Endothelial cell of umbilical vein (primary cell): ENCODE results near the gene DAB2IP. TPM values are rescaled to one million over a fixed set of nuclear protein-coding genes. Genes with fewer than 3 reads are reported as not detected.

Experiments
- BruUV-seq: library from RNA; stranded (reverse); fragments of 400-500 nt; replicated peaks from 2 replicates; lab custom pipeline; 2021; lab: Mats Ljungman, UMichigan
- CTCF ChIA-PET: fragments of 300-600, 350-600 bp; sonication (Branson Sonifier 250); formaldehyde crosslinking; loops from one replicate; lab custom pipeline; 2021; ENCODE audit warnings: antibody characterized with exemption, inconsistent platforms; lab: Charles Lee
- POLR2A ChIA-PET: fragments of 300-600, 350-600 bp; sonication (Branson Sonifier 250); formaldehyde crosslinking; loops from one replicate; lab custom pipeline; 2021; ENCODE audit warnings: antibody characterized with exemption, inconsistent platforms; lab: Charles Lee
- DNase-seq: peaks from one replicate; pipeline ENCODE4 v3.0.0-alpha.2; 2011; ENCODE audit warnings: low read depth, low spot score
- FAIRE-seq: peaks from 2 replicates; lab custom pipeline; 2011; peaks lifted over from hg19 to GRCh38; lab: Jason Lieb, UNC
- H2AFZ ChIP-seq: 2 replicates; pipeline ENCODE4 v1.6.0; 2012; ENCODE audit warnings: low read depth, low read length, control low read depth, inconsistent platforms
- H3K27ac ChIP-seq: 2 replicates; pipeline ENCODE4 v1.5.1; 2011; ENCODE audit warnings: low read depth, mild to moderate bottlenecking, control low read depth, low read length, moderate library complexity; ENCODE audit not compliant: insufficient read depth
- H3K27me3 ChIP-seq, 2 experiments: 2 replicates each; pipeline versions ENCODE4 v1.6.0 to v1.6.1; 2011; ENCODE audit warnings: low read length in 2 of 2, mixed read lengths in 1 of 2; ENCODE audit not compliant: control insufficient read depth in 2 of 2, insufficient read depth in 2 of 2
- H3K36me3 ChIP-seq, 2 experiments: 2 replicates in 1 of 2; 3 replicates in 1 of 2; pipeline ENCODE4 v1.5.1; 2011; ENCODE audit warnings: low read length in 2 of 2, mild to moderate bottlenecking in 1 of 2, moderate library complexity in 1 of 2; ENCODE audit not compliant: control insufficient read depth in 2 of 2, insufficient read depth in 2 of 2; ENCODE audit errors: extremely low read depth in 1 of 2
- H3K4me1 ChIP-seq: 3 replicates; pipeline ENCODE4 v1.5.1; 2011; ENCODE audit warnings: mild to moderate bottlenecking, low read length; ENCODE audit not compliant: control insufficient read depth, insufficient read depth; ENCODE audit errors: extremely low read depth
- H3K4me2 ChIP-seq: 2 replicates; pipeline ENCODE4 v1.6.1; 2011; ENCODE audit warnings: low read length, control low read depth, mixed read lengths; ENCODE audit not compliant: insufficient read depth
- H3K4me3 ChIP-seq, 3 experiments: fragments of 200-600 bp in 1 of 3; sonication (generic), shearing (Covaris generic) in 1 of 3; replicated peaks in 1 of 3; 2 replicates each; pipeline ENCODE4 v1.5.1; 2011 to 2016; ENCODE audit warnings: control low read depth in 3 of 3, low read length in 3 of 3, mild to moderate bottlenecking in 2 of 3, inconsistent platforms in 1 of 3, low read depth in 1 of 3, moderate library complexity in 1 of 3; ENCODE audit not compliant: insufficient read depth in 1 of 3
- H3K79me2 ChIP-seq: 2 replicates; pipeline ENCODE4 v1.6.0; 2012; ENCODE audit warnings: low read length, inconsistent platforms; ENCODE audit not compliant: control insufficient read depth, insufficient read depth
- H3K9ac ChIP-seq: replicated peaks from 2 replicates; pipeline ENCODE3; 2011; ENCODE audit warnings: low read length, control low read depth; ENCODE audit not compliant: insufficient read depth; ENCODE audit errors: extremely low read depth
- H3K9me1 ChIP-seq: replicated peaks from 3 replicates; pipeline ENCODE4 v1.6.0; 2011; ENCODE audit warnings: mild to moderate bottlenecking, low read length; ENCODE audit not compliant: control insufficient read depth, insufficient read depth; ENCODE audit errors: extremely low read depth
- H3K9me3 ChIP-seq: replicated peaks from 2 replicates; pipeline ENCODE4 v1.5.1; 2012; ENCODE audit warnings: low read length, inconsistent platforms; ENCODE audit not compliant: control insufficient read depth, insufficient read depth
- H4K20me1 ChIP-seq: replicated peaks from 2 replicates; pipeline ENCODE3; 2011; ENCODE audit warnings: mild to moderate bottlenecking, low read length; ENCODE audit not compliant: control insufficient read depth, insufficient read depth; ENCODE audit errors: extremely low read depth
- EZH2 ChIP-seq: IDR thresholded peaks from 2 replicates; pipeline ENCODE4 v1.6.1; 2012; ENCODE audit warnings: borderline replicate concordance, low read depth, mild to moderate bottlenecking, moderate library complexity, low read length, inconsistent platforms; ENCODE audit not compliant: severe bottlenecking
- FOS ChIP-seq: IDR thresholded peaks from 2 replicates; pipeline ENCODE4 v1.6.1; 2011; ENCODE audit warnings: mild to moderate bottlenecking, low read length, moderate library complexity, borderline replicate concordance; ENCODE audit not compliant: insufficient read depth
- GATA2 ChIP-seq: IDR thresholded peaks from 2 replicates; pipeline ENCODE4 v1.7.0; 2011; ENCODE audit warnings: low read depth, mild to moderate bottlenecking, moderate library complexity, mixed read lengths, low read length; ENCODE audit not compliant: insufficient read length, insufficient read depth
- JUN ChIP-seq: IDR thresholded peaks from 2 replicates; pipeline ENCODE4 v1.6.1; 2011; ENCODE audit warnings: borderline replicate concordance, low read depth; ENCODE audit not compliant: insufficient read length, insufficient read depth
- MYC ChIP-seq: IDR thresholded peaks from one replicate; pipeline ENCODE4 v1.6.1; 2011; ENCODE audit warnings: mild to moderate bottlenecking, low read depth, low read length
- POLR2A ChIP-seq: IDR thresholded peaks from 2 replicates; pipeline ENCODE4 v1.6.1; 2012; ENCODE audit warnings: low read depth, mild to moderate bottlenecking, control low read depth, low read length
- POLR2AphosphoS5 ChIP-seq: IDR thresholded peaks from 2 replicates; pipeline ENCODE4 v1.6.1; 2012; ENCODE audit warnings: low read depth, mild to moderate bottlenecking, control low read depth, low read length, moderate library complexity; ENCODE audit not compliant: insufficient read depth
- dilution Hi-C: fragments of 300-500 bp; cut with MboI; formaldehyde crosslinking; loops from one replicate; pipeline ENCODE4 v1.15.0; 2019; ENCODE audit warnings: low sequenced_read_pairs; ENCODE audit not compliant: extremely low pct_ligation_motif_present
- intact Hi-C: fragments of 100-400 bp; cut with micrococcal nuclease; formaldehyde crosslinking; loops from one replicate; pipeline ENCODE4 v1.10.0; 2022
- polyA plus RNA-seq, 4 experiments: library from polyadenylated mRNA; depleted of rRNA in 3 of 4; stranded (reverse) in 3 of 4; unstranded in 1 of 4; fragments of >200 nt; gene quantifications; 2 replicates each; pipeline versions ENCODE4 v1.2.1 to v1.2.3, GENCODE V29; 2011 to 2012; ENCODE audit warnings: missing spikeins in 1 of 4
- total RNA-seq: library from RNA; stranded (reverse); gene quantifications from 2 replicates; pipeline ENCODE4 v1.2.3, GENCODE V29; 2021
- TF ChIP-seq, protein P1 (sequence below): IDR thresholded peaks from 2 replicates; pipeline ENCODE4 v1.6.1; 2011; ENCODE audit not compliant: insufficient read depth, insufficient read length
- TF ChIP-seq, protein P2 (sequence below), 2 donors: IDR thresholded peaks; 1 replicate in 1 of 2; 2 replicates in 1 of 2; pipeline ENCODE4 v1.5.1; 2011; ENCODE audit warnings: low read length in 2 of 2, mild to moderate bottlenecking in 2 of 2, moderate library complexity in 2 of 2, control low read depth in 1 of 2, inconsistent platforms in 1 of 2, low read depth in 1 of 2; ENCODE audit not compliant: insufficient read depth in 1 of 2; ENCODE audit errors: extremely low read depth in 1 of 2

DAB2IP gene
- total and polyA plus RNA-seq, 2 donors (not counting 3 experiments of a cell fraction or from before 2014, with no cell fraction given), result 29.2 to 53.6 TPM

GRCh38 chr9:121800376-121800775 lies 148.9 kb downstream of the DAB2IP start:
- Histone ChIP-seq H3K4me1 (no peaks in the 10 kb centered on the region), H3K9ac (no peak overlapping the region), H4K20me1 (no peaks in the 10 kb centered on the region), H3K27ac (no peak overlapping the region), H3K27me3 (peaks cover 5 to 11% of the 10 kb centered on the region in 2 experiments), H3K4me3 (no peak overlapping the region), H3K36me3 (no peaks in the 10 kb centered on the region), H3K4me2 (no peak overlapping the region), H3K79me2 (no peaks in the 10 kb centered on the region), H3K9me3 (no peaks in the 10 kb centered on the region), H2AFZ (no peak overlapping the region), H3K9me1 (no peaks in the 10 kb centered on the region)
- TF ChIP-seq FOS (no peak), MYC (no peak), POLR2A (no peak), JUN (no peak), EZH2 (no peak), POLR2AphosphoS5 (no peak), GATA2 (no peak)
- TF ChIP-seq, protein P1, sequence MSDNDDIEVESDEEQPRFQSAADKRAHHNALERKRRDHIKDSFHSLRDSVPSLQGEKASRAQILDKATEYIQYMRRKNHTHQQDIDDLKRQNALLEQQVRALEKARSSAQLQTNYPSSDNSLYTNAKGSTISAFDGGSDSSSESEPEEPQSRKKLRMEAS, result no peak
- TF ChIP-seq, protein P2, sequence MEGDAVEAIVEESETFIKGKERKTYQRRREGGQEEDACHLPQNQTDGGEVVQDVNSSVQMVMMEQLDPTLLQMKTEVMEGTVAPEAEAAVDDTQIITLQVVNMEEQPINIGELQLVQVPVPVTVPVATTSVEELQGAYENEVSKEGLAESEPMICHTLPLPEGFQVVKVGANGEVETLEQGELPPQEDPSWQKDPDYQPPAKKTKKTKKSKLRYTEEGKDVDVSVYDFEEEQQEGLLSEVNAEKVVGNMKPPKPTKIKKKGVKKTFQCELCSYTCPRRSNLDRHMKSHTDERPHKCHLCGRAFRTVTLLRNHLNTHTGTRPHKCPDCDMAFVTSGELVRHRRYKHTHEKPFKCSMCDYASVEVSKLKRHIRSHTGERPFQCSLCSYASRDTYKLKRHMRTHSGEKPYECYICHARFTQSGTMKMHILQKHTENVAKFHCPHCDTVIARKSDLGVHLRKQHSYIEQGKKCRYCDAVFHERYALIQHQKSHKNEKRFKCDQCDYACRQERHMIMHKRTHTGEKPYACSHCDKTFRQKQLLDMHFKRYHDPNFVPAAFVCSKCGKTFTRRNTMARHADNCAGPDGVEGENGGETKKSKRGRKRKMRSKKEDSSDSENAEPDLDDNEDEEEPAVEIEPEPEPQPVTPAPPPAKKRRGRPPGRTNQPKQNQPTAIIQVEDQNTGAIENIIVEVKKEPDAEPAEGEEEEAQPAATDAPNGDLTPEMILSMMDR (IDR thresholded peaks at IDR 0.05; ENCODE audit: extremely low read depth in 1 of 2, insufficient read depth in 1 of 2, low read depth in 1 of 2, low read length in 2 of 2), result no peak
- dilution Hi-C loops (no loop called here), intact Hi-C loops (no loop called here)
- ChIA-PET CTCF (no interaction called here), POLR2A (no interaction called here)
- DNase-seq (no peak), FAIRE-seq (no peak)
- no TSS peak for BruUV-seq
